PC-9 (cell line): Measurements from ENCODE around the gene CTU1. TPM values are rescaled to one million over a fixed set of nuclear protein-coding genes. Genes with fewer than 3 reads are reported as not detected.

Source experiments
- BruUV-seq: library from RNA; stranded (reverse); fragments of 400-500 nt; replicated peaks from 2 replicates; lab custom pipeline; 2021; lab: Mats Ljungman, UMichigan
- CTCF ChIA-PET: fragments of 300-600 bp; sonication (Branson Sonifier 250); formaldehyde crosslinking; loops from one replicate; lab custom pipeline; 2022; ENCODE audit warnings: antibody characterized with exemption; lab: Charles Lee
- POLR2A ChIA-PET: fragments of 300-600 bp; sonication (Branson Sonifier 250); formaldehyde crosslinking; loops from one replicate; lab custom pipeline; 2022; ENCODE audit warnings: antibody characterized with exemption; ENCODE audit not compliant: unreplicated experiment; lab: Charles Lee
- DNase-seq, 2 experiments: peaks; one replicate each; pipeline versions ENCODE4 v3.0.0 to v3.0.0-alpha.2; 2015 to 2022; ENCODE audit warnings: mixed read lengths in 1 of 2
- H2AFZ ChIP-seq: fragments of 200-600 bp; sonication (generic); 2 replicates; pipeline ENCODE4 v1.8.1; 2017; ENCODE audit warnings: antibody characterized with exemption
- H3F3A ChIP-seq: fragments of 200-600 bp; sonication (generic); 2 replicates; pipeline ENCODE4 v1.8.1; 2017; ENCODE audit warnings: antibody characterized with exemption, mild to moderate bottlenecking, low read depth; ENCODE audit not compliant: insufficient read depth
- H3K27ac ChIP-seq: fragments of 200-600 bp; sonication (generic); 2 replicates; pipeline ENCODE4 v1.6.1; 2016; ENCODE audit warnings: mixed run types
- H3K27me3 ChIP-seq: fragments of 200-600 bp; sonication (generic); 2 replicates; pipeline ENCODE4 v1.6.1; 2016; ENCODE audit warnings: low read depth, mixed run types; ENCODE audit not compliant: insufficient read depth
- H3K36me3 ChIP-seq: fragments of 200-600 bp; sonication (generic); 2 replicates; pipeline ENCODE4 v1.6.1; 2016; ENCODE audit warnings: low read depth, mixed run types
- H3K4me1 ChIP-seq: fragments of 200-600 bp; sonication (generic); replicated peaks from 2 replicates; pipeline ENCODE4 v1.6.1; 2016; ENCODE audit warnings: mixed run types; ENCODE audit not compliant: insufficient read depth
- H3K4me2 ChIP-seq: fragments of 200-600 bp; sonication (generic); 2 replicates; pipeline ENCODE4 v1.6.1; 2017; ENCODE audit warnings: mixed run types
- H3K4me3 ChIP-seq: fragments of 200-600 bp; sonication (generic); 2 replicates; pipeline ENCODE4 v1.6.1; 2016; ENCODE audit warnings: mixed run types
- H3K79me2 ChIP-seq: fragments of 200-600 bp; sonication (generic); 2 replicates; pipeline ENCODE4 v1.6.1; 2017; ENCODE audit warnings: low read depth, mixed run types
- H3K9me2 ChIP-seq: fragments of 200-600 bp; sonication (generic); 2 replicates; pipeline ENCODE4 v1.8.1; 2017; ENCODE audit warnings: mild to moderate bottlenecking; ENCODE audit not compliant: insufficient read depth
- H3K9me3 ChIP-seq: fragments of 200-600 bp; sonication (generic); 2 replicates; pipeline ENCODE4 v1.8.1; 2016; ENCODE audit warnings: low read depth; ENCODE audit not compliant: insufficient read depth
- H4K20me1 ChIP-seq: fragments of 200-600 bp; sonication (generic); 2 replicates; pipeline ENCODE4 v1.8.1; 2017; ENCODE audit not compliant: insufficient read depth
- EZH2 ChIP-seq: fragments of 200-600 bp; sonication (generic); IDR thresholded peaks from 2 replicates; pipeline ENCODE4 v1.8.0; 2017; ENCODE audit warnings: antibody characterized with exemption, low read depth
- intact Hi-C: fragments of 100-400 bp; cut with micrococcal nuclease; formaldehyde crosslinking; loops from one replicate; pipeline ENCODE4 v1.10.0; 2022; ENCODE audit not compliant: unreplicated experiment
- total RNA-seq: library from RNA; stranded (reverse); gene quantifications from 2 replicates; pipeline ENCODE4 v1.2.3, GENCODE V29; 2021
- TF ChIP-seq, protein P1 (sequence below): fragments of 200-600 bp; sonication (generic); conservative IDR thresholded peaks from 2 replicates; pipeline ENCODE4 v1.6.1; 2017; ENCODE audit warnings: mixed run types, antibody characterized with exemption, mild to moderate bottlenecking, moderate library complexity

Gene CTU1
- total RNA-seq, 1 experiment from 2014 or later: 7.2 TPM

DNA sequence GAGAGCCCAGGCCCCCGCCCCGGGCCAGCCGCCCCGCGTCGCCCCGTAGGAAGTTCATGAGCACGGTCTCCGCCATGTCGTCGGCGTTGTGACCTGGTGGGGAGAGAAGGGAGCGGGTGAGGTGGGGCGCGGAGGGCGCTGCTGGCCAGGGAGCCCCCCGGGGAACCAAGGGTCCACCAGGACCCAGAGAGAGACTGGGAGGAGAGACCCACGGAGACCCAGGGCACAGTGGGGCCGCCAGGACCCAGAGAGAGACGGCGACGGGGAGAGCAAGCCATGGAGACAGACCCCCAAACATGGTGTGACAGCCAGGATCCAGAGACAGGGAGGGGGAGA, 9.2 kb downstream of the CTU1 start:
- no peaks in the 10 kb centered on the region for H3K4me1 ChIP-seq
- TF ChIP-seq, protein P1, sequence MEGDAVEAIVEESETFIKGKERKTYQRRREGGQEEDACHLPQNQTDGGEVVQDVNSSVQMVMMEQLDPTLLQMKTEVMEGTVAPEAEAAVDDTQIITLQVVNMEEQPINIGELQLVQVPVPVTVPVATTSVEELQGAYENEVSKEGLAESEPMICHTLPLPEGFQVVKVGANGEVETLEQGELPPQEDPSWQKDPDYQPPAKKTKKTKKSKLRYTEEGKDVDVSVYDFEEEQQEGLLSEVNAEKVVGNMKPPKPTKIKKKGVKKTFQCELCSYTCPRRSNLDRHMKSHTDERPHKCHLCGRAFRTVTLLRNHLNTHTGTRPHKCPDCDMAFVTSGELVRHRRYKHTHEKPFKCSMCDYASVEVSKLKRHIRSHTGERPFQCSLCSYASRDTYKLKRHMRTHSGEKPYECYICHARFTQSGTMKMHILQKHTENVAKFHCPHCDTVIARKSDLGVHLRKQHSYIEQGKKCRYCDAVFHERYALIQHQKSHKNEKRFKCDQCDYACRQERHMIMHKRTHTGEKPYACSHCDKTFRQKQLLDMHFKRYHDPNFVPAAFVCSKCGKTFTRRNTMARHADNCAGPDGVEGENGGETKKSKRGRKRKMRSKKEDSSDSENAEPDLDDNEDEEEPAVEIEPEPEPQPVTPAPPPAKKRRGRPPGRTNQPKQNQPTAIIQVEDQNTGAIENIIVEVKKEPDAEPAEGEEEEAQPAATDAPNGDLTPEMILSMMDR: no peak
- no peak for TF ChIP-seq EZH2
- H3K79me2 ChIP-seq: peaks cover 4% of the 10 kb centered on the region; the same call in 1 of the 2 replicates
- intact Hi-C loops: loop anchor here (5.0 kb wide), 2 partner anchors 297 to 317 kb away; no protein-coding TSS in a partner anchor
- no peaks in the 10 kb centered on the region for H3K27me3 ChIP-seq
- H3K27ac ChIP-seq: no peak overlapping the region
- BruUV-seq: no TSS peak
- H4K20me1 ChIP-seq: peaks cover 46% of the 10 kb centered on the region
- ChIA-PET POLR2A (no interaction called here), CTCF (no interaction called here)
- no peak overlapping the region for H2AFZ ChIP-seq
- H3K9me2 ChIP-seq: no peaks in the 10 kb centered on the region
- H3K4me2 ChIP-seq: no peak overlapping the region
- no peaks in the 10 kb centered on the region for H3K9me3 ChIP-seq
- H3K36me3 ChIP-seq: peaks cover 8% of the 10 kb centered on the region; the same call in 1 of the 2 replicates
- no peak overlapping the region for H3K4me3 ChIP-seq
- no peak for DNase-seq
- peaks cover 28% of the 10 kb centered on the region; the same call in 1 of the 2 replicates for H3F3A ChIP-seq

- no peaks in the 10 kb centered on the region for H3K79me2 ChIP-seq
- H3K9me3 ChIP-seq: no peaks in the 10 kb centered on the region
- no peak overlapping the region for H3K27ac ChIP-seq
- no peak overlapping the region for H3K4me2 ChIP-seq
- peaks cover 46% of the 10 kb centered on the region for H4K20me1 ChIP-seq
- H3K9me2 ChIP-seq: no peaks in the 10 kb centered on the region
- H3F3A ChIP-seq: peaks cover 28% of the 10 kb centered on the region; the same call in 1 of the 2 replicates
- no peak overlapping the region for H3K4me3 ChIP-seq
- POLR2A ChIA-PET: no interaction called here
- H3K36me3 ChIP-seq: peaks cover 5% of the 10 kb centered on the region; the same call in 1 of the 2 replicates
- CTCF ChIA-PET: interaction anchor here (0.6 kb wide), 1 partner anchor 558 kb away, joined by 3 read pairs; no protein-coding TSS in a partner anchor
- H3K27me3 ChIP-seq: no peaks in the 10 kb centered on the region
- H3K4me1 ChIP-seq: no peaks in the 10 kb centered on the region
- no TSS peak for BruUV-seq
- intact Hi-C loops: loop anchor here (5.0 kb wide), 2 partner anchors 296 to 316 kb away; no protein-coding TSS in a partner anchor
- no peak overlapping the region for H2AFZ ChIP-seq
- TF ChIP-seq EZH2: no peak
- TF ChIP-seq, protein P1: no peak
- no peak for DNase-seq
Observed at GRCh38 chr19:51098365-51099046, 9.7 kb downstream of the CTU1 start.

GRCh38 chr19:51097796-51098195, 10.4 kb downstream of the CTU1 start:
- Histone ChIP-seq H3K4me1 (no peaks in the 10 kb centered on the region), H3K4me2 (no peak overlapping the region), H3K27me3 (no peaks in the 10 kb centered on the region), H3K9me2 (no peaks in the 10 kb centered on the region), H3K4me3 (no peak overlapping the region), H3F3A (peaks cover 34% of the 10 kb centered on the region; the same call in 1 of the 2 replicates), H3K27ac (no peak overlapping the region), H3K9me3 (no peaks in the 10 kb centered on the region), H3K36me3 (peaks cover under 1% of the 10 kb centered on the region; the same call in 1 of the 2 replicates), H4K20me1 (peaks cover 47% of the 10 kb centered on the region), H3K79me2 (no peaks in the 10 kb centered on the region), H2AFZ (no peak overlapping the region)
- POLR2A ChIA-PET: no interaction called here
- no TSS peak for BruUV-seq
- TF ChIP-seq, protein P1: no peak
- no peak for TF ChIP-seq EZH2
- CTCF ChIA-PET: interaction anchor here (0.6 kb wide), 1 partner anchor 557 kb away, joined by 3 read pairs; no protein-coding TSS in a partner anchor
- DNase-seq: peak in 1 of 2 experiments; percentile 16
- intact Hi-C loops: loop anchor here (1.0 to 5.0 kb wide), 7 partner anchors 129 to 729 kb away; partner anchors contain the start of gene KLK6
